GM18526 (cell line): ENCODE data around the gene ZBTB25.

Experiments used
- POLR2A ChIP-seq: IDR thresholded peaks from 3 replicates; pipeline ENCODE4 v1.6.1; 2011; ENCODE audit not compliant: insufficient read length; ENCODE audit errors: extremely low read depth

Gene ZBTB25

DNA sequence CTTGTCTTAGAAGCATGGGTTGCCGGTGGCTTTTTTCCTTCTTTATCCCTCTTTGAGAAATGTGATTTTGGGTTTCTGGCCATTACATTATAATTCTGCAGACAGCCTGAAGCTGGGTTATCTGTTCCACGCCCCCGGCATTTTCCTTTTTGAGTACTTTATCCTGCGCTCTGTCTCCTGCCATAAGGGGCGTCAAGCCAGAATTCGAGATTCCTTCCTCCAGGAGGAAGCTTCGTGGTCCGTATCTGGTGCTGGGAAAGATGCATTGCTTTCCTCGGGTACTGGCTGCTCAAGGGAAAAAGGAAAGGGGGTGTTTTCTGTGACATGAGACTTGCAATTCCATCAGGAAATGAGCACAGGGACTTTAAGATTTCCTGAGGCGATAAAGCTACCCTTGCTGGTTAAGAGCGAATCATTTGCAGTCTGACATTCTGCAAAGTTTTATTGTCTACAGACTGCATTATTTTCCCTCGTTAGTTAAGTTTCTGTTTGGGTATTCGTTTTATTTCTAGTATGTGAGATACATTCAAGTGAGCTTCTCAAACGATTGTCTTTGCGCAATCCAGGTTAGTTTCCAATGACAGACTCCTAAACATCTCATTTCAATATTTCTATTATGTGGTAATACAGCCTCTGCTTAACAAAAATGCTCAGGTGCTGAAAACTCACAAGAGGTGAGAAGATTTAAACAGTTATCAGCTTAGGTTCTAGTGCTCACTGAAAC lies 37.6 kb downstream of the ZBTB25 start:
- TF ChIP-seq POLR2A, result no peak

DNA sequence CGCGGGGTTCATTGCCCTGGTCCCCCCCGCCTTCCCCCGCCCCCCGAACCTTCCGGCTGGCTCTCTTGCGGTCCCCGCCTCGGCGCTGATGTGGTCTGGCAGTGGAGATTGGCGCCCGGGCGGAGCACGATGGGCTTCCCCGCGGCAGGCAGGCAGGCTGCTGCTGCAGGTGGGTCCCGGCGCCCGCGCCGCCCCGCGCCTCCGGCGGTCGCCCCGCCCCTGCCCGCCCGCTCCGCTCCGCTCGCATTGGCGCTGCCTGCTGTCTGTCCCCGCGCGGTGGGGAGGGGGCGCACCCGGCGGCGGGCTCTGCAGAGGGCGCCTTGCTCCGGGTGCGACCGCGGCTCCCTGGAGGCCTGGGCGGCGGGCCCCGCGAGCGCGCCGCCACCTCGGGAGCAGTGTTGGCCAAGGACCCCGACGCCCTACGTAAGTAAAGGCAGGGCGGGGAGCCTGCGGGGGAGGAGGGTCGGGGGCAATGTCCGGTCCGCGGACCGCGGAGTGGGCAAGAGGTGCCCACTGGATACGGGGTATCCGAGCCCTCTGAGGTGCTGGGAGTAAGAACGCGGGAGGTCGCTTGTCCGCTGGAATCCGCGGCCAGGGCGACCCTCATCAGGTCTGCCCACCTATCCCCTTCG lies 38.3 kb downstream of the ZBTB25 start, which contains the start of gene AKAP5:
TSS of gene AKAP5 (plus strand) at position 309 of the 632 bp plus-strand sequence. CDS start 2,896 bp downstream, outside the sequence.
- peak; percentile 51 for TF ChIP-seq POLR2A

DNA sequence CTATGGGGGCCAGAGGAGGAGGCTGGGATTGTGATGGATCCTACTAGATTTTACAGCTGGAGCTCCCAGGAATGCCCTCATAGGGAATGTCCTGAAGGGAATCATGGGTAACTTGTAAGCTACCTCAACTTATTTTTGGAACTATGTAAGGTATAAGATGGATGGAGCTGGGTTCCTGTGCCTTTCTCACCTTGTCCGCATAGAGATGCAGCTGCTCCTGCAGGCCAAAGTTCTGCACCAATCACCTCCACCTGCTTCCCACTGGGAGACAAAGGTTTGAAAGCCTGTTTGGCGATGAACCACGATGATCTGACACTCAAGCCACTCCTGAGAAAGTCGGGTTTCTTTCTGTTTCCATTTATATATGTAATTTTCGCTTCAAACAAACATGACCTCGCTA lies 39.0 kb downstream of the ZBTB25 start:
- TF ChIP-seq POLR2A, result no peak

DNA sequence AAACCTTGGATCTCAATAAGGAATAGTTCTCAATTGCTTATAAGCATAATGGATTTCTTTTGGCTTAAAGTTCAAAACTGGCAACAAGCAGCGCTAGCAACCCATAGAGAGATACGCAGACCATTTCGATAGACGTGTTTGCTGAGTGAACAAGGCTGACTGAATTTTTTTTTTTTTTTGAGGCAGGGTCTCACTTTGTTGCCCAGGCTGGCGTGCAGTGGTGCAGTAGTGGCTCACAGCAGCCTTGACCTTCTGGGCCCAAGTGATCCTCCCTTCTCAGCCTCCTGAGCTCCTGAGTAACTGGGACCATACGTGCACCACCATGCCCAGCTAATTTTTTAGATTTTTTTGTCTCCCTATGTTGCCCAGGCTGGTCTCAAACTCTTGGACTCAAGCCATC lies 39.8 kb downstream of the ZBTB25 start:
- TF ChIP-seq POLR2A, result no peak

DNA sequence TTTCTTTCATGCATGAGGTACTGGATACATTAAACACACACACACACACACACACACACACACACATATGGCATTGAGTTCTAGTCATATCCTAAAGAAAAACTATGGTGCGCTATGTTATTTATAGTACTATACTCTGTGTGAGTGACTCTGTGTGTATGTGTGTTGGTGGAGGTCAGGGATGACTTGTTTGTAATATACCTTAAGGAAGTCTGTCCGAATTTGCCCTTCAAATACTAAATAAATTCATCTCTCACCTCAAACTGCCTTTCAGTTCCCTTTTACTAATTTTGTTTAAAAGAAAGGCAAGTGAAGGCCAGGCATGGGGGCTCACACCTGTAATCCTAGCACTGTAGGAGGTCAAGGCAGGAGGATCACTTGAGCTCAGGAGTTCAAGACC lies 40.4 kb downstream of the ZBTB25 start:
- TF ChIP-seq POLR2A, result no peak

DNA sequence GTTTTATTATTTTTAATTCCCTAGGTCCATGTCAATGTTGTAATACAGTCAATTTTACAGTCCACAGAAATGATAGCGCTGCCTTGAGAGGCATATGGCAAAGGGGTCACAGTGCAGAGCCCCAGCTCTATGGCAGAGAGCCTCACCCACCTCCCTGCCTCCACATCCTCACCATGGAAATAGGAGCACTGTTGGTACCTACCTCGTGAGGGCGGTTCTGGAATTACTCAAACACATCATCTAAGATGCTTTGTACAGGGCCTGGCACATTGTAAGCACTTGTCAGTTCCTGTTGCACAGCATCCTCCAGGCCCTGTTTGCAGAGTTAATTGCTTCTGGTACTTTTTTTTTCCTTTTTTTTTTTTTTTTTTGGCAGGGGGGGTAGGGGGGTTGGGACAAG lies 42.4 kb downstream of the ZBTB25 start:
- TF ChIP-seq POLR2A, result no peak

DNA sequence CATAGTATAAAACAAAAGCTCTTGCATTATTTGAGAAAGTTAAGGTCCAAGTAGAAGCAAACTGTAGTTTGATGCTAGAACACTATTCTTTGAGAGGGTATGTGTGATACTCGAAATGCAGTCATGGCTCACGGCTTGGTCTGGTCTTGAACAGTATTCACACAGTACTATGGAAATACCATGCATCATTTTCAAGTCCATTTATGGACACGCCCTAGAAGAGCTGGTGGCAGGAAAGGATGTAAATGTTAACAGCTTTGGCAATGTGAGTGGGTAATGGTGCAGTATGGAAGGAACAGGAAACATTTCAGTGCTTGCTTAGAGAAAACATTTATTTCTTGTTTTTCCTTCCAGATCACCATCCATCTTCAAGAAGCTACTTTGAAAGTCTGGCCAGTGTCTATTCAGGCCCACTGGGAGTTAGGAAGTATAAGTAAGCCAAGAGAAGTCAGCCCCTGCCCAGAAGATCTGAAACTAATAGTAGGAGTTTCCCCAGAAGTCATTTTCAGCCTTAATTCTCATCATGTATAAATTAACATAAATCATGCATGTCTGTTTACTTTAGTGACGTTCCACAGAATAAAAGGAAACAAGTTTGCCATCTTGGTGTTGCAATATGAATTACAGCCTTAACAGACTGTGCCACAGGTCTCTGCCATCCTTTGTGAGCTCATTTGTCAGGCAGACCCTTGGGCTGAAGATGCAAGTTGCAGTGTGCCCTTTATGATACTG lies 44.1 kb downstream of the ZBTB25 start:
- no peak for TF ChIP-seq POLR2A

DNA sequence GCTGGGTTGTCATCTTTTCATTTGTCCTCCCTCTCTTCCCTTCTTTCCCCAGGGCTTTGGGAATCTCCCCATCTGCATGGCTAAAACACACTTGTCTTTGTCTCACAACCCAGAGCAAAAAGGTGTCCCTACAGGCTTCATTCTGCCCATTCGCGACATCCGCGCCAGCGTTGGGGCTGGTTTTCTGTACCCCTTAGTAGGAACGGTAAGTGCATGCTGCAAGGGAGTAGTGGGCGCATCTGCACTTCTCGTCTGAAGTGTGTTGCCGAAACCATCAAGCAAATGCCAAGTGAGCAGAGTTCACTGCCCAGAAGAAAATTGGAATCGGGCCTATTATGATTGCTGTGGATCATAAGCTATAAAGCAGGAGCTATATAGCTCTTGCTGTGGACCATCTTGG lies 49.0 kb downstream of the ZBTB25 start:
- TF ChIP-seq POLR2A, result no peak

DNA sequence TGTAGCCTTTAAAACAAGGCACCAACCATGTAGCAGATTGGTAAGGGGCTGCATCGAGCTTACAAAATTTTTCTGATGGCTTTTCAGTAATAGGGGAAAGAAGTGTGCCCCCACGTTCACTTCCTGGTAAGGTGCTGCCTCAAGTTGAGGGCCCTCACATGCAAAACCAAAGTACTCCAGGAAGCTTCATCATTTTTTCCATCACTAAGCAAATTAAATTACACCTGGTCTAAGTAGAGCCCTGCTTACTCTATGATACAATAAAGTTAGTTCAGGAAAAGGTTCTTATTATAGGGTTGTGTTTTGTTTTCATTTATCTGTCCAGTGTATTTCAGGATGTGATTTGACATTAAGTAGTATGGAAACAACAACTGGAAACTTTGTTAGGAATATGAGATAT lies 53.4 kb downstream of the ZBTB25 start:
- TF ChIP-seq POLR2A, result no peak

DNA sequence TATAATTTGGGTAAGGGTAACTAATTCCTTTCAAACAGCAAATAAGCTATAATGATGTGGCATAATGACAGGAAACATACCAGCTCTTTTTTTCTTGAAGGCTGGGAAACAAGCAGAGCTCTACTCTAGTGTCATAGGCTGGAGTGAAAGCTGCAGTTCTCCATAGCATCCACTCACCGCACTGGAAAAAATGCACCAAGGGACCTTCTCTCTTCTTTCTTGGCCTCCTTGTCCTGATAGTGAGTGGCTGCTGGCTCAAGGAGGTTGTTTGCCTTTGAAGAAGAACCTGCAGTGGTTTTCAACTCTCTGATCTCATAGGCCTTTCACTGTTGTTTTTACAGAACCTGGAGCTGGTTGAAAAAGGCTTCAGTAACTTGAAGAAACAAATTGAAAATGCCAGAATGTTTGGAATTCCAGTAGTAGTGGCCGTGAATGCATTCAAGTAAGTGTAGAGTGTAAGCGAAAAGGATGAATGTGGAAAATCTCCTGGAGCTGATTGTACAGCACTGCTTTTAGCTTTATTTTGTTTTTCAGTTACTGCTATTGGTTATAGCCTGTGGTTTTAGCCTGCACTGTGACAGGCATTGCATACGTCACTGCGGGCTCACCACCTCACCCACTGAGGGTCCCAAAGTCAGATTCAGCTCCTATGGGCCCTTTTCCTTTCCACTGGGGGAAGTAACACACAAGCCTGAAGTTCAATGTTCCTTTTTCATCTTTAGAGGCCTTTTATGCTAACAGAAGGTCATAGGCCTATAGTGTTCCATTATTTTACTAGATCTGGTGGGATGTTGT lies 55.6 kb downstream of the ZBTB25 start:
- no peak for TF ChIP-seq POLR2A

DNA sequence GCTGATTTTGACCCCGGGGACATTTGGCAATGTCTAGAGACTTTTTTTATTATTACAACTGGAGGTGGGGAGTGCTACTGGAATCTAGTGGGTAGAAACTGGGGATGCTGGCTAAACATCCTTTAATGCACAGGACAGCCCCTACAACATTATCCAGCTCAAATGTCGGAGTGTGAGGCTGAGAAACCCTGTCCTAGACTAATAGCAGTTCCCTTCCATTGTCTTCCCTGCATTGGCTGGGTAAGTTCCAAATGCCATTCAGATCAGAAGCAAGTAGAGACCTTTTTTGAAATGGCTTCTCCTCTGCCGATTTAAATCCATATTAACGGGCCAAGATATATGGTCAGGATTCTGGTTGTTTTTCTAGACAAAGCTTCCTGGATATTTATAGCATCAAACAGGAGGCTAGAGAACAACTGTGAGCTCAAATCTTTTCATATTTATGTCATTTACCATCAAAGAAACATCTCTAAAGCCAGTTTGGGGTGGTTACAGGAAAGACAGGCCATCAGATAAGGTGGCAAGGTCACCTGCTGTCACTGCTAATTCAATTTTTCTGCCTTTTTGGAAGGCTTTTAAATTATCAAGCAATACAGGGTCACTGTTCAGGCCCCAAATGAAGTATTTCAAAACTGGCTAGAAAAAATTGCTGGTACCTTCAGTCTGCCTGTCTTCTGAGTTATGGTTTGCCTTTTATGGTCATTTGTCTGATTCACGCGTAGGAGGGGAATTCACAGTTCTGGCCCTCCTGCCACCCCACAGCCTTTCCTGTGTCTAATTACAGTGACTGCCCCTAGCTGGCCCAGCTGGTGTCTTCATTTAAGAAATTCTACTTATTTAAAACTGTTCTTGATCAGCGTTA lies 58.4 kb downstream of the ZBTB25 start:
- TF ChIP-seq POLR2A, result no peak

DNA sequence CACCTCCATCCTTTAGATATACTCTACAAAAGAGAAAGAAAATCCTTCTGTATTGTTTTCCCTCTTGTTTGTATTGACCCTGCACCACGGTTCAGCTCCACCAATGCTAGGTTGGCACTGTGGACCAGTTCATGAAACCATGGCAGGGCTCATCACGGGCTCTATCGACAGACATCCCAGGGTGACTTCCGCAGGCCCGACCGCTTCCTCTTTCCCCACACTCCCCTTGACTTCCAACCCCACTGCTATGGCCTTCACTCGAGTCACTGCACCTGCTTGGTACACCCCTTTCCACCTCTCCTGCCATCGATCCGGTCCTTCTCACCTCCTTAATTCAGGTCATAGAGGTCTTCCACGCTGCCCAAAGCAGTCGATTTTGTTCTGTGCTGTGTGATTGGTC lies 59.5 kb downstream of the ZBTB25 start:
- no peak for TF ChIP-seq POLR2A

DNA sequence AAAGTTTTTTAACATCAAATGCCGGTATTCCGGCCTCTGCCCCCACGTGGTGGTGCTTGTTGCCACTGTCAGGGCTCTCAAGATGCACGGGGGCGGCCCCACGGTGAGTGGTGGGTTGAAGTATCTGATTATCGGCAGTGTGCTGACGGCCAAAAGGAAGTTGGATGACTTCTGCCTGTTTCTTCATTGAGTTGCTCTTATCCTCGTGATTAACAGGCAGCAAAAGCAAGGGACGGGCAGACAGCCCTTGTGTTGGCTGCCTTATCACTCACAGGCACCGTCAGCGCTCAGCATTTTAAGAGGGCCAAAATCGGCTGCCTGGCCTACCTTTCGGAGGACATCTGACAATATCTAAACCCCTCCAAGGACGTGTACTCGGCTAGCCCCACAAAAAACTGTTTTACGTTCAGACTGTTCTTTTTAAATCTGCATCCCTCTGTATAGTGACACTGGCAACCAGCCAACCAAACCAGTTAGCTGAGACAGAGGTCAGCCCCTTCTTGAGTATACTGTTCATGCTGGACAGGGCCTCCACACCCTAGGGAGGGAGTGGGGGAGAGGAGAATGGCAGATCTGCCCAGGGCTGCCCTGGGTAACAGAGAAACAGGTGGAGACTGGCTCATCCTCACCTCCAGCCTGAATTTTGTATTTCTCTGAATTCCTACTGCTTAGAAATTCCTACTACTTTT lies 61.2 kb downstream of the ZBTB25 start:
- no peak for TF ChIP-seq POLR2A

DNA sequence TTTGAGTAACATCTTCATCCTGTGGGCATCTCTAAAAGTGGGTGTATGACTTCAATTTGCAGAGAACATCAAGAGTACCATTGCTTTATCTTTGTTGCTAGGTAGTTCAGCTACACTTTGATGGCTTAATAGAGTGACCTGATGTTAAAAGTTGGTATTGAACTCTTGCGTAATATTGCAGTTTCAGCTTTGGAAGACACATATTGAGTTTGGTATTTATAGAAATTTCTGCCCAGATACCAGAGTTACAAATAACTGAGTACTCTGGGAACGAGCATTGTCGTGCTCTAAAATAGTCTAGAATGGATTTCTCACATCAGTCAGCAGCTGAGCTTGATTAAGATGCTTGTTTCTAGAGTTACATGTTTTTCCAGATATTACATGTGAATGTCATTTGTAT lies 63.1 kb downstream of the ZBTB25 start:
- TF ChIP-seq POLR2A, result no peak
